ENCODE data around the gene C19orf25.
A peak's percentile ranks its signal among the peaks of the same experiment; 100 is the strongest.
"Not testable (repeated sequence)": the region's sequence is repeated elsewhere in the genome, so short reads cannot be mapped to it uniquely, and the experiment has no call there.

The C19orf25 gene

DNA sequence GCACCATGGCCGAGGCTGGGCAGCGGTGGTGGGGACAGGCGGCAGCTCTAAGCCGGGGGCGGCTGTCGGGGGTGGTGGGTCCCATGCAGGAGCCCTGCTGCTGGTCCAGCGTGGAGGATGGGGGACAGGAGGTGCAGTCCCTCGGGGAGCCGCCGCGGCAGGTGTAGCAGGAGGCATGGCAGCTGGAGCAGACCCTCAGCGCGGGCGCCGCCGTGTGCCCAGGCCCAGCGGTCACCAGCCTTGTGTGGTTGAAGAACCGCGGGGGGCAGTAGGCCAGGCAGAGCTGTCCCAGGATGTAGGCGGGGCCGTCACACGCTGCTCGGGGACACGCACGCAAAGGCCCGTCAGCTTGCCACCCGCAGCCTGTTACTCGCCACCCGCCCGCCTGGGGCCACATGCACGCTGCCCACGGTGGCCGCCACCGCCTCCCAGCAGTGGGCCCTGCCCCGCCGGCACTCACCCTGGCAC lies 2.9 kb upstream of the C19orf25 start:
- Histone ChIP-seq H3K27me3 (ENCODE audit: insufficient read depth, low read length) (no peaks in the 10 kb centered on the region), H3K9me3 (ENCODE audit: insufficient read depth, low read depth, low read length) (no peaks in the 10 kb centered on the region), H3K36me3 (ENCODE audit: insufficient read depth, low read depth, low read length) (no peaks in the 10 kb centered on the region), H3K4me1 (ENCODE audit: insufficient read depth, low read length) (no peaks in the 10 kb centered on the region), H3K27ac (ENCODE audit: low read length) (no peak overlapping the region), H3K4me3 (ENCODE audit: low read length) (no peak overlapping the region), H3K9ac (ENCODE audit: low read depth, low read length) (no peak overlapping the region)

- Histone ChIP-seq H3K4me1 (ENCODE audit: insufficient read depth, low read length) (no peaks in the 10 kb centered on the region), H3K9ac (ENCODE audit: low read depth, low read length) (no peak overlapping the region), H3K9me3 (ENCODE audit: insufficient read depth, low read depth, low read length) (no peaks in the 10 kb centered on the region), H3K36me3 (ENCODE audit: insufficient read depth, low read depth, low read length) (no peaks in the 10 kb centered on the region), H3K27ac (ENCODE audit: low read length) (no peak overlapping the region), H3K27me3 (ENCODE audit: insufficient read depth, low read length) (no peaks in the 10 kb centered on the region), H3K4me3 (ENCODE audit: low read length) (no peak overlapping the region)
Observed at GRCh38 chr19:1481224-1481892, 2.3 kb upstream of the C19orf25 start.

GRCh38 chr19:1477056-1477455 lies 2.0 kb downstream of the C19orf25 start:
- not testable (repeated sequence) for H3K36me3 ChIP-seq (ENCODE audit: insufficient read depth, low read depth, low read length); H3K27ac ChIP-seq (ENCODE audit: low read length); H3K4me1 ChIP-seq (ENCODE audit: insufficient read depth, low read length); H3K9ac ChIP-seq (ENCODE audit: low read depth, low read length); H3K4me3 ChIP-seq (ENCODE audit: low read length); H3K9me3 ChIP-seq (ENCODE audit: insufficient read depth, low read depth, low read length)
- peaks cover 18% of the 10 kb centered on the region for H3K27me3 ChIP-seq (ENCODE audit: insufficient read depth, low read length)

- Histone ChIP-seq H3K4me3 (ENCODE audit: low read length) (no peak overlapping the region), H3K9ac (ENCODE audit: low read depth, low read length) (no peak overlapping the region), H3K9me3 (ENCODE audit: insufficient read depth, low read depth, low read length) (no peaks in the 10 kb centered on the region), H3K4me1 (ENCODE audit: insufficient read depth, low read length) (no peaks in the 10 kb centered on the region), H3K27ac (ENCODE audit: low read length) (no peak overlapping the region), H3K36me3 (ENCODE audit: insufficient read depth, low read depth, low read length) (no peaks in the 10 kb centered on the region), H3K27me3 (ENCODE audit: insufficient read depth, low read length) (peaks cover 30% of the 10 kb centered on the region)
Observed at GRCh38 chr19:1475751-1476437, 3.1 kb downstream of the C19orf25 start.

DNA sequence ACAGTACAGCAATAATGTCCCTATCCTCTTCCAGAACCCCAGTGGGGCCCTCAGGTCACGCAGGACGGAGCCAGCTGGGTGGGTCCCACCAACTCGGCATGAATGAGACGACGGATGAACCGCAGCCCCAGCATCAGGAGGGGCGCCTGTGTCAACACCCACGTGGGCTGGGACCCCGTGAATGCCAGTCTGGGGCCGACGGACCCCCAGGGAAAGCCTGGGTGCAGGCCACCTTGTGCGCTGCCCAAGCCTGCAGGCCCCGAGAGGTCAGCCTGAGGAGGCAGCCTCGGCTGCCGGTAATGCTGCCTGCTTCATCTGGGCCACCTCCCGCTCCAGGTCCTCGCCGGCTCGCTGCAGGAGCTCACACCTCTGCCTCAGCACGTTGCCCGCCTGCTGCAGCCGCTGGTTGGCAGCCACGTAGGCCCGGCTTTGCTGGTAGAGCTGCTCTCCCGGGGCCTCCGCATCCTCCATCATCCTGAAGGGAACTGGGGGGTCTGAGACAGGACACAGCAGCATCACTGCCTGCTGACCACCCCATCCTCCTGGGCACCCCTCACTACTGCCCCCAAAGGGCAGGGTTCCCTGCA lies 4.2 kb downstream of the C19orf25 start:
- Histone ChIP-seq H3K27ac (ENCODE audit: low read length) (no peak overlapping the region), H3K4me3 (ENCODE audit: low read length) (no peak overlapping the region), H3K9ac (ENCODE audit: low read depth, low read length) (no peak overlapping the region), H3K27me3 (ENCODE audit: insufficient read depth, low read length) (peaks cover 40% of the 10 kb centered on the region), H3K4me1 (ENCODE audit: insufficient read depth, low read length) (no peaks in the 10 kb centered on the region), H3K36me3 (ENCODE audit: insufficient read depth, low read depth, low read length) (no peaks in the 10 kb centered on the region), H3K9me3 (ENCODE audit: insufficient read depth, low read depth, low read length) (no peaks in the 10 kb centered on the region)

DNA sequence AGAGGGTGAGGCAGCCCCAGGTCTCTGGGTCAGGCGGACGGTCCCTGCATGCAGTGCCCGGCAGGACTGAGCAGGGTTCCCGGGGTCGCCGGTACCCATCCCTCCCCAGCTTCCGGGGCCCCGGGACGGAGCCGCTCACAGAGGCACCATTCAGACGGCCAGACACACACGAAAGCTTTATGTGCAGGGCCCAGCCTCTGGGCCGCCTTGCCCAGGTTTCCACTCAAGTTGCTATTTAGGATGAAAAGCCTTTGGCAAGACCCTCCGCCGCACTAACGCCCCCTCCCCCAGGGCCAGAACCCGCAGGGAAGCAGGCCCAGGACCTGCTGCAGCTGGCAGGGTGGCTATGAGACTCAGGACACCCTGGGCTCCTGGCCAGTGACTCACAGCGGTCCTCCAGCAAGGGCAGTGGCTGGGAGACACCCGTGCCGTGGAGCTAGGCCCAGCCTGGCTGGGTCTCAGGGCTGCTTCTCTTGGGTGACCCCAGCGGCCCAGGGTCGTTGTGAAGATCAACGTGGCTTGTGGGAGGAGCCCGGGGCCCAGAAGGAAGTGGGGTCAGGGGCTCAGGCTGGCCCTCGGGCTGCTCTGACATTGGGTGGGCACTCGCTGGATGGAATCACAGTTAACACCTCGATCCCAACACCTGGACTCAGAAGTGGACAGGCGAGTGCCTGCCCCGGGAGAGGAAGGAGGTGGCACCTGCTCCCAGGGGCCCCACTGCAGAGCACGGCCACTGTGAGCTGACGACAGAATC lies 4.8 kb downstream of the C19orf25 start:
- peaks cover 47% of the 10 kb centered on the region for H3K27me3 ChIP-seq (ENCODE audit: insufficient read depth, low read length)
- H3K36me3 ChIP-seq (ENCODE audit: insufficient read depth, low read depth, low read length), result no peaks in the 10 kb centered on the region
- H3K9ac ChIP-seq (ENCODE audit: low read depth, low read length), result no peak overlapping the region
- H3K4me3 ChIP-seq (ENCODE audit: low read length), result no peak overlapping the region
- H3K27ac ChIP-seq (ENCODE audit: low read length), result no peak overlapping the region
- H3K4me1 ChIP-seq (ENCODE audit: insufficient read depth, low read length), result no peaks in the 10 kb centered on the region
- H3K9me3 ChIP-seq (ENCODE audit: insufficient read depth, low read depth, low read length), result no peaks in the 10 kb centered on the region

DNA sequence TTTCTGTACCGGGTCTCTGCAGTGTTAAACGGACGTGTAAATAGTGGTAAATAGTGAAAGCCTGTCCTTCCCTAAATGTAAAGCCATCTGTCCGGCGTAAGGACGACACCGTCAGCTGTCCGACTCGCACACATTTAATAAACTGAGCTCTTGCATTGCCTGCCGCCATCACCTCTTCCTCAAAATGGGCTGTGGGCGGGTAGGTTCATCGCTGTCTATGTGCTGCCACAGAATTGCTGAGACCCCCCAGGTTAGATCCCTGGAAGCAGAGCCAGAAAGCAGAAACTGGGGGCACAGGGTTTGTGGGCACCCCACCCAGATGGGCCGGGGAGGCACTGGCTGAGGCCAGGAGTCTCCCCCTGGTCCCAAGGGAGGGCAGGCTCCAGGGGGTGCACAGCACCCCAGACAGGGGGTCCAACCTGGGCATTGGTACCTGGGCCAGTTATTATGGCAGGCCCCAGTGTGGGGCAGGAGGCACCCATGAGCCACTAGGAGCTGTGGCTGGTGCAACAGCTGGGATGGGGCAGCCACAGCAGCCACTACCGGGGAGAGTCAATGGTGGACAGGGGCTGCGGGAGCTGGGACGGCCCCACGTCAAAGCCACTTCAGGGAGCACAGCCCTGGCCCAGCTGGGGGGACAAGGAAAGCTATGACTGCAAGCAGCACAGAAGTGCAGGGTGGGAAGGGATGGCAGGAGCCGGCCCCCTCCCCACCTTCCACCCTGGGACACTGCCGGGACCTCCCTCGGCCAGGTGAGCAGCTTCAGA lies 5.7 kb downstream of the C19orf25 start:
- no peaks in the 10 kb centered on the region for H3K36me3 ChIP-seq (ENCODE audit: insufficient read depth, low read depth, low read length)
- no peaks in the 10 kb centered on the region for H3K9me3 ChIP-seq (ENCODE audit: insufficient read depth, low read depth, low read length)
- no peak overlapping the region for H3K27ac ChIP-seq (ENCODE audit: low read length)
- no peaks in the 10 kb centered on the region for H3K4me1 ChIP-seq (ENCODE audit: insufficient read depth, low read length)
- H3K27me3 ChIP-seq (ENCODE audit: insufficient read depth, low read length), result peaks cover 56% of the 10 kb centered on the region
- H3K4me3 ChIP-seq (ENCODE audit: low read length), result no peak overlapping the region
- H3K9ac ChIP-seq (ENCODE audit: low read depth, low read length), result no peak overlapping the region

DNA sequence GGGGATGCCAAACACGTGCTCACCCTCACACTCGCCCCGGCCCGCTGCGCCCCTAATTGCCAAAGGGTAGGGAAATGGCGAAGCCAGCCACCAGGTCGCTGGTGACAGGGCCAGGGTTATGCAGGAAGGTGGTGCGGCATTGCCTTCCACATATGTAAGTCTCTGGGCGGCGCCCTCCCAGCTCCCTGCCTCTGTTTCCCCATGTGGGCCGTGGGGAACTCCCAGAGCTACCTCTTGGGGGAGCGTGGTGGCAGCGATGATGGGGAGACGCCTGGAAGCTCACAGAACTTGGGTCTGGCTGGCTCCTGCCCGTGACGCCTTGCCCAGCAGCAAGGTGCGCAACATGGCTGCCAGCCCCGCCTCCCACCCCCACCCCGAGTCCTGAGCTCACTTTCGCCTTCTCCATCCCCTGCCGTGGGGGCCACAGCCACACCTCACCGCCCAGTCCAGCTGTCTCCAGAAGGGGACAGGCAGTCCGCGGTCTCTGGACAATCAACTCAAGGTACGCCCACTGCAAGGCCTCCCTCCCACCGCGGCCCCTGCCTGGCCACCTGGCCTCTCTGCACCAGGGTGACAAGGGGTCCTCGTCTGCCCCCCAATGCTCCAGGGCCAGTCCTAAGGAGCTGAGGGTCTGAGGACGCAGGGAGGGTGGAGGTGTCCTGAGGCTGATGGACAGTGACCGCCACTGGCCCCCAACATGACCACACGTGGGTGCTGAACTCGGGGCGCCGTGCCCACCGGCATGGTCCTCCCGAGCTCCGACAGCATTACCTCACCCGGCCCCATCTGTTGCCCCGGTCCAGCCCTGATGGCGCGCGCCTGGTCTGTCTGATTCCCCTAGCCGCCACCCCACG lies 6.6 kb downstream of the C19orf25 start:
- H3K9ac ChIP-seq (ENCODE audit: low read depth, low read length), result no peak overlapping the region
- no peaks in the 10 kb centered on the region for H3K36me3 ChIP-seq (ENCODE audit: insufficient read depth, low read depth, low read length)
- H3K27me3 ChIP-seq (ENCODE audit: insufficient read depth, low read length), result peaks cover 64% of the 10 kb centered on the region
- H3K9me3 ChIP-seq (ENCODE audit: insufficient read depth, low read depth, low read length), result no peaks in the 10 kb centered on the region
- no peaks in the 10 kb centered on the region for H3K4me1 ChIP-seq (ENCODE audit: insufficient read depth, low read length)
- H3K27ac ChIP-seq (ENCODE audit: low read length), result no peak overlapping the region
- H3K4me3 ChIP-seq (ENCODE audit: low read length), result no peak overlapping the region

GRCh38 chr19:1471515-1472160 lies 7.4 kb downstream of the C19orf25 start:
- H3K27me3 ChIP-seq (ENCODE audit: insufficient read depth, low read length), result peaks cover 72% of the 10 kb centered on the region
- H3K4me1 ChIP-seq (ENCODE audit: insufficient read depth, low read length), result no peaks in the 10 kb centered on the region
- no peak overlapping the region for H3K4me3 ChIP-seq (ENCODE audit: low read length)
- H3K9me3 ChIP-seq (ENCODE audit: insufficient read depth, low read depth, low read length), result no peaks in the 10 kb centered on the region
- H3K9ac ChIP-seq (ENCODE audit: low read depth, low read length), result no peak overlapping the region
- no peaks in the 10 kb centered on the region for H3K36me3 ChIP-seq (ENCODE audit: insufficient read depth, low read depth, low read length)
- H3K27ac ChIP-seq (ENCODE audit: low read length), result no peak overlapping the region

DNA sequence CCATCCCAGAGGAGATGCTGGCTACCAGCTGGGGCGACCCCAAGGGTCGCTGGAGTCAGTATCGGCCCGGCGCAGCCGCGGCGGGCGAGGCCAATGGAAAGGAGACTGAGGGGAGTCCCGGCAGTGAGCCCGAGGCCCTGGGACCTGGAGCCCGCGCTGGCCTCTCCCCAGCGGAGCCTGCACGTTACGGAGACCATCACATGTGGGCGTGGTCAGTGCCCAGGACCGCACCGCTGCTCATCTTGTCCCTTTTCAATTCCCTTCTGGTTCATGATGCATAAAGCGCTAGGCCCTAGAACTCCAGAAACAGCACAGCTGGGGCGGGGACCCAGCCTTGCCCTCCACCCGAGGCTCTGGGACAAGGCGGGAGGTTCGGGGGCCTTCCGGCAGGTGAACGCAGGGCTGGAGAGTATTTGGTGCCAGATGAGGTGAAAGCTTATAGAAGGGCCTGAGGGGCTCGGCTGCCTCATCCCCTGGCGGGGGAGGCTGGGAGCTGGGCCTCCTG lies 8.0 kb downstream of the C19orf25 start:
- peaks cover 78% of the 10 kb centered on the region for H3K27me3 ChIP-seq (ENCODE audit: insufficient read depth, low read length)
- H3K4me3 ChIP-seq (ENCODE audit: low read length), result peak overlapping the region; percentile 54; the same call in 1 of the 2 replicates
- H3K9ac ChIP-seq (ENCODE audit: low read depth, low read length), result no peak overlapping the region
- no peak overlapping the region for H3K27ac ChIP-seq (ENCODE audit: low read length)
- no peaks in the 10 kb centered on the region for H3K9me3 ChIP-seq (ENCODE audit: insufficient read depth, low read depth, low read length)
- no peaks in the 10 kb centered on the region for H3K4me1 ChIP-seq (ENCODE audit: insufficient read depth, low read length)
- H3K36me3 ChIP-seq (ENCODE audit: insufficient read depth, low read depth, low read length), result no peaks in the 10 kb centered on the region
